Ammon's horn (tissue), 1 donor: ENCODE measurements around the gene CNN3.
"Not testable (repeated sequence)": the region's sequence is repeated elsewhere in the genome, so short reads cannot be mapped to it uniquely, and the experiment has no call there.

Experiments used
- DNase-seq: peaks from one replicate; pipeline ENCODE4 v3.0.0-alpha.2; 2016; ENCODE audit warnings: low spot score

Gene CNN3

DNA sequence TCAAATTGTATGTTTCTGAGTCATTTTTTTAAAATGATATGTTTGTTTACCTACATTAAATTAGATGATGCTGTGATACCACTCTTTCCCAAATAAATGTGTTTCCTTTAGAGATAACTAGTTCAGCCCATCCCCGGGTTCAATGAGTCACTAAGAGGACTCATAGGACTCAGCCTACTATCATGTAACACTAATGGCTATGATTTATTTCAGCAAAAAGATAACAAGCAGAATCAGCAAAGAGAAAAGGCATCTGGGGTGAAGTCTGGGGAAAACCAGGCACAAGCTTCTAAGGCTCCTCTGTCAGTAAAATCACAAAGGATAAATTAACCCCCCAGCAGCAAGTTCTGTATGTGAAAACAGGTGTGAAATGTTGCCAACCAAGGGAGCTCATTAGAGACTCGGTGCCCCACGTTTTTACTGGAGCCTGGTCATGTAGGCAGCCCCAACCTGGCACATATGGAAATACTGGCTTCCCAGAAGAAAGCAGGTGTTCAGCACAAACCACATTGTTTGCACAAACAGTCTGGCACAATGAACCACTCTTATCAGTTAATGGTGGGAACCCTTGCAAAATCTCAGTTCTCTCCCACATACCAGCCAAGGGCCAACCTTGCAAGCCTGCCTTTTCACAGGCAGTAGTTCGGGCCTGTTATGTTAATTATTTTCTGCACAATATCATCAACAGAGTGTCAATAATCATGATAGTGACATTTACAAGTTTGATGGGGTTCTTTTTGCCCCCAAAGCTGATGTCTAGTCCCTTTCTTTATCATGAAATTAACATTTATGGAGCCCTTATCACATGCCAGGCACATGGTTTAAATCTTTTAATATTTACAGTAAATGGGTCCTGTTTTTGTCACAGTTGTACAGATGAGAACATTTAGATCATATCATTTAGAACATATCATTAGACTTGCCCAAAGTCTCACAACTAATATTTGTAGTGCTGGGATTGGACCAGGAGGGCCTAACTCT lies 23.1 kb upstream of the CNN3 start:
- DNase-seq: no peak

GRCh38 chr1:94947437-94947836 lies 20.5 kb upstream of the CNN3 start:
- no peak for DNase-seq

DNA sequence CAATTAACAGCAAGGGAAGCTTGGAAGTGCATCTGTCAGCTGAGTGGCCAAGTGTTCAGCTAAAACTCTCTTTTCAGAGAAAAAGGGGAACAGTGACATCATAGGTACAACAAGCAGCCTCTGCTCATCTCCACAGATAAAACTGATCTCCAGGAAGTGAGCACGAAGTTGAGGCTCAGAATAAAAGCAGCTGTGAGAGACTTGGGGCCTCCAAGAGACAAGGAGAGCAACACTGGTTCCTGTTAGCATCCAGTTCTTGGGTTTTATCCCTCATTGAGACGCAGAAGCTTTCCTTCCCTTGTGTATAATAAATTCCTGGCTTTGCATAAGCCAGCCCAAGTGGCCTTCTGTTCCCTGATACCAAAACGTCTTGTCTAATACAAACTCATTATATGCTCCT lies 20.0 kb upstream of the CNN3 start:
- DNase-seq: no peak

GRCh38 chr1:94942171-94943128 lies 15.5 kb upstream of the CNN3 start:
- no peak for DNase-seq

- not testable (repeated sequence) for DNase-seq
These were observed 14.6 kb upstream of the CNN3 start for GRCh38 chr1:94941480-94941879.

DNA sequence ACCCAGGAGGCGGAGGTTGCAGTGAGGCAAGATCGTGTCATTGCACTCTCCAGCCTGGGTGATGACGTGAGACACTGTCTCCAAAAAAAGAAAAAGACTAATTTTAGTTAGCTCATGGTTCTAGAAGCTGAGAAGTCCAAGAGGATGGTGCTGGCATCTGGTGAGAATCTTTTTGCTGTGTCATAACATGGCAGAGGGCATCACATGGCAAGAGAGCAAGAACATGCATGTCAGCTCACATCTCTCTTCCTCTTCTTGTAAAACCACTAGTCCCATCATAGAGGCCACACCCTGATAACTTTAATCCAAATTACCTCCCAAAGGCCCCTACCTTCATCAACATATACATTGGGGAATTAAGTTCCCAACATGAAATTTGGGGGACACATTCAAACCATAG lies 13.8 kb upstream of the CNN3 start:
- DNase-seq: no peak

GRCh38 chr1:94937820-94938219 lies 10.9 kb upstream of the CNN3 start:
- no peak for DNase-seq

DNA sequence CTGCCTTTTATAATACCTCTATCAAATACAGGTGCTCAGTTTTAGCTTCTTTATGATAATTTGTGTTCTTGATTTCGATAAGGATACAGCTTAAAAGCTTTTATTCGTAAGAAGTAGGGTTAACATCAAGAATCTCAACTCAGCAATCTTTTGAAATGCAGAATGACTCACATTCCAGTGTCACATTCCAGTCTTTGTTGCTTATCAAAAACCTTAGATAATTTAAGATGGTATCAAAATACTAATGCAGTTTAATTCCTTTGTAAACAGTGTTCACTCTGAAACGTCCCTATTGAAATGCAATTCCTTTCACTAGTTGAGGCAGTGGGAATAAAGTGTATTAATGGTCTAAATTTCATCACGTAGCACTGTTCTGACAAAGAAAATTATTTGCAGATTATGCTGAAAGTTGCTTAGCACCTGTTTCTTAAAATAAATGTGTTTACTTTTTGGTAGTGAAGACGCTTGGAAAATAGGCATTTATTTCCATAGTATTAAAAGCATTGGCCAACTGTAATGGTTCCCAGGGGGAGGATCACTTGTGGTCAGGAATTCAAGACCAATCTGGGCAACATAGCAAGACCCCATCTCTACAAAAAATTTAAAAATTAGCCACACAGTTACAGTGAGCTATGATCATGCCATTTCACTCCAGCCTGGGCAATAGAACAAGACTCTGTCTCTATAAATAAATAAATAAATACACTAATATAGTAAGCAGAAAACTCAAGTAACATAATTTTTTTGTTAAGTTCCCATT lies 10.1 kb upstream of the CNN3 start:
- no peak for DNase-seq

GRCh38 chr1:94935476-94935875 lies 8.6 kb upstream of the CNN3 start:
- no peak for DNase-seq

DNA sequence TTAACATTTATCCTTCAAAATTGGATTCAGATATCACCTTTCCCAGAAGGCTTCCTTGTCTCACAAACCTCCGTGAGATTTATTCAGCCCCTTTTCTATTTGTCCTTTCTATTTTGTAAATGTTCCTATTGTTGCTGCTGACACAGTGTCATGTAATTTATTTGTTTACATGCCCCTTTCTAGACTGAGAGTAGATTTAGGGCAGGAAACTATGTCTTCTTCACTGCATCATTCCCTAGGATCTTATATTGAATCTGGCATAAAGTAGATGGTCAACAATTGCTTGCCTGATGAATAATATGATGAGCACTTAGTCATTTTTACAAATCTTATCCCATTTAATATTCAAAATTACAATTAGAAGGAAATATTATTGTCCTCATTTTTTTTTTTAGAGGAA lies 8.1 kb upstream of the CNN3 start:
- DNase-seq: no peak

DNA sequence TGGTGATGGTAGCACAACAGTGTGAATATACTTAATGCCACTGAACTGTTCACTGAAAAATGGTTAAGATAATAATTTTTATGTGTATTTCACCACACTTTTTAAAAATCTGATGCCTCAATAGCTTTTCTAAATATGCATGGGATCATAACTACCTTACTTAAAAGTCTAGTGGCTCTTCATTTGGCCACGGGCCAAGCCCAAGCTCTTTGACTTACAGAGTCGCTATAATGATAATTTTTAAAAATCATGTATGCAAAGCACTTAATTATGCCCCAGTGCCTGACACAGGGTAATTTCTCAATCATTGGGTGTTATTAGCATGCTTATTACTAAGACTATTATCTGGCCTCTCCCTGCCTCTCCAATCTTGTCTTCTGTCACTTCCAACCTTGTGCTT lies 7.6 kb upstream of the CNN3 start:
- no peak for DNase-seq

DNA sequence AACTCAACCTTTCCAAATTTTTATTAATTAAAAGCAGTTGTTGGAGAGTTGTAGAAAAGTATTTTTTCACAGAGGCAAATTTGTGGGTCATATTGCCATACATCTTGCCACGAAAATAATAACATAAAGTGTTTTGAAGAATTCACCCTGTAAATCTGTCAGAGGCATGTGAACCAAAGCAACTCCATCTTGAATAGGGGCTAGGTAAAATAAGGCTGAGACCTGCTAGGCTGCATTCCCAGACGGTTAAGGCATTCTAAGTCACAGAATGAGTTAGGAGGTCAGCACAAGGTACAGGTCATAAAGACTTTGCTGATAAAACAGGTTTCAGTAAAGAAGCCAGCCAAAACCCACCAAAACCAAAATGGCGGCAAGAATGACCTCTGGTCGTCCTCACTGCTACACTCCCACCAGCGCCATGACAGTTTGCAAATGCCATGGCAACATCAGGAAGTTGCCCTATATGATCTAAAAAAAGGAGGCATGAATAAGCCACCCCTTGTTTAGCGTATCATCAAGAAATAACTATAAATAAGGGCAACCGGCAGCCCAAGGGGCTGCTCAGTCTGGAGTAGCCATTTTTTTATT lies 4.4 kb upstream of the CNN3 start:
- no peak for DNase-seq

DNA sequence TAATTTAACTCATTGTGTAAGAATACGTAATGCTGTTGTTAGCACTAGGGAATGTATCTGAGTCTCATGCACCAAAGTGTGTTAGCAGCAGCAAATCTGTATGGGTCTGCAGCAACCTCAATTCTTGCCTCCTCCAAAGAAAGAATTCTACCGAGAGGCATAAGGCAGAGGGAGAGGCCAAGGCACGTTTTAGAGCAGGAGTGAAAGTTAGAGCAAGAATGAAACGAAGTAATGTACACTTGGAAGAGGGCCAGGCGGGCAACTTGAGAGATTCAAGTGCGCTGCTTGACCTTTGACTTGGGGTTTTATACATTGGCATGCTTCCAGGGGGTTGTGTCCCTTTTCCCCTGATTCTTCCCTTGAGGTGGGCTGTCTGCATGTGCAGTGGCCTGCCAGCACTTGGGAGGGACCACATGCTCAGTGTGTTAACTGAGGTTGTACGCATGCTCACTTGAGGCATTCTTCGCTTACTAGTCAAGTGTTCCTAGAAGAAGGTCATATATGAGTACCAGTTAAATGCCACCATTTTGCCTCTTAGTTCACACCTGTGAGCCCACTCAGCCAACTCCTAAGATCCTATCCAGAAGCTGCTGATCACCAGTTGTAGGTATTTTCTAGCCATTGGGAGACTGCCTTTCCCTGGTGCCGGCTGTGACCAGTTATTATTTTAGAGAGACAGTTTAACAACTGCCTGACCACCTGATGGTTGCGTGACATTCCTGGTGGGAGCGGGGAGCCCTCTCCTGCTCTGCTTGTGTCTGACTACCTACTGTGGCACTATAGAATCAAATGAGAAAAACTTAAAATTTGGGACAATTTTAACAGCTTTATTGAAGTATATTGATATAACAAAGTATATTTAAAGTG lies 2.7 kb upstream of the CNN3 start:
- DNase-seq: no peak

DNA sequence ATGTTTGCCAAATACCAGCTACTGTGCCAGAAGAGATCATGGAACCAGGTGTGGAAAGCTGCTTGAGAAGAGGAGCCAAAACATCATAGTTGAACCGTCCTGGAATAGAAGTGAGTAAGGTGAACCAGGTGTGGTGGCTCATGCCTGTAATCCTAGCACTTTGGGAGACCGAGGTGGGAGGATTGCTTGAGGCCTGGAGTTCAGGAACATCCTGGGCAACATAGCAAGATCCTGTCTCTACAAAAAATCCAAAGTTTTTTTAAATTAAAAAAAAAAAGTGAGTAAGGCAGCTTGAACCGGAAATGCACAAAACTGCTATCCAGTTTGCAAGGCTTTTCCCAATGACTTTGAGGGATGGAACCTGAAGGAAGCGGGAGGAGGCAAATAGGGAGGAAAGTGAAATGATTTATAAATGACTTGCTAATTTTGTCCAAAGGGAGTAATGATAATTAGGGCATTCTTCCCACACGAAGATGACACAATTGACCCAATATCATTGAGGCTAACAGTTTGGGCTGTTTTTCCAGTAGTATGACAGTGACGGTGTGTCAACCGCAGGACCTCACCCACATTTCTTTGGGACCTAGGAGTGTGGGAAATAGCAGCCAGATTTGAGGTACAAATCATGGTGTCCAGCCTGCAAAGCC lies 1.5 kb upstream of the CNN3 start:
- no peak for DNase-seq

GRCh38 chr1:94927405-94928175 lies 680 bp upstream of the CNN3 start:
- peak; percentile 56 for DNase-seq

- DNase-seq: peak; percentile 57
These were observed 590 bp downstream of the CNN3 start for GRCh38 chr1:94926126-94926914.

DNA sequence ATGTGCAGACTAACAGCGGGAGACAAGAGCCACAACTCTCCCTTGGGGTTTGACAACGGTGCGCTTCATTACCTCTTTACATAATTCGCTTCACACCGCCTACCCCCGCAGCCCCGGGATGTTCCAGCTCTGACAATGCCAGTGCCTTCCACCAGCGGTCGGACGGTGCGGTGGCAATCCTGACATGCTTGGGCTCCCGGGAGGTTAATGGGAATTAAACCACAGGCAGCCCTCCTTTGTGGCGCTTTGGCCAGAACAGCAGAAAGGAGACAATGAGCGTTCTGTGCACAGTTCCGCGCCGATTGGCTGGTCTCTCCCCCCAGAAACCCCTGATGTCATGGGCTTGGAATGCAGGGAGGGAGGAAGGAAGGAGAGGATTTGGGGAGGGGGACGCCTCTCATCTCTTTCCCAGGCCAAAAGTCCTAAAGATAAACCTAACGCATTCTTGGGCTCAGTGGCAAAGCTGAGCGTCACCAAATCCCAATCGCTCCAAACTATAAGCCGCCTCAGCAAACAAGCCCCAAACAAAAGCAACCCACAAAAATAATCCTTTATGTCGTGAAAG lies 1.3 kb downstream of the CNN3 start:
- peak; percentile 91 for DNase-seq

DNA sequence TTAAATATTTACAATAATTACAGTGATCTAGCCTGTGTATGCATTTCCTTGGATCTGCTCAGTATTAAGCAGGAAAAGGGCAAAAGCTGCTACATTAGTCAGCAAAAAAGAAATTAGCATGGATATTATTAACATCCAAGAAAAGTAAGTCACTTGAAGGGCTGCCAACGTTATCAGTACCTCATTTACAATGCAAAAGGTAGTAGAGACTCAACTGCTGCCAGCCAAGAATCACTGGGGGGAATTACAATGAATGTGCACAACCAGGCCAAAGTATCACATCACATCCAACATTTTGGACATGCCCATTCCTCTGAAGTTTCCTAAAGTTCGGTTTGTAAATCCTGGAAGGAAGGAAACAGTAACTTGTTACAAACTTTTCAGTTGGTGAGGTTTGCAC lies 1.9 kb downstream of the CNN3 start:
- DNase-seq: no peak
